ELR (cell line): Measurements from ENCODE around the gene GBE1.

Experiments
- DNase-seq: peaks from one replicate; pipeline ENCODE4 v3.0.0-alpha.2; 2015; ENCODE audit warnings: low read depth

The GBE1 gene

DNA sequence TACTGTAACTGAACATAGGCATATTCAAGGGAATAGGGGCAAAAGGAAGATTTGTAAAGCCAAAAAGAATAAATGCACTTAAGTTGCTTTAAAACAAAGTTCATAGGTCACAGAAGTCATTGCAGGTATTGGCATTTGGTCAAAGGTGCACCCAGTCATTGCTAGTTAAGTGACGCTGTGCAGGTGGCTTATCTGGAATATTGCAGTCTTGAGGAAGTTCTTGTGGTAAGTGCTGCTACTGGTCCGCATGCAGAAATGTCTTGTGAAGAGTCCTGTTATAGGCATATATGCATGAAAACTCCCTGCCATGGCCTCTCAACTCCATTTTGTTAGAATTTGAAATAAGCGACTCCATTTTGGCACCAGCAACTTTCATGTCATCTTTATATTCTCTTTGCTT lies 293.1 kb downstream of the GBE1 start:
- DNase-seq = no peak

DNA sequence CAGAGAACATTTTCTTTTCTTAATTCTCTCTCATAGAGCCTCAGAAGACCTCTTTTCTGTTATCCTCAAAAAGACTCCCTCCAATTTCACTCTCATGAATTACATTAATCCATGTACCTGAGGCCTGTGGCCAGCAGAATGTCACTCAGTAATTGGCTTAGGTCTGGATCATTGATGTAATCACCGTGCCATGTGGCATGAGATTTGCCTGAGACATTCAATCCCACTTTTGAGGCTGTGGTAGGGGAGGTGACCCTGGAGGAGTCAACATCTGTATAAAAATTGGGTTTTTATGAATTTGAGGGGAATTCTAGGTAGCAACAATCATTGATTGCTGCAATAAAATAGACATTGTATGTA lies 295.3 kb downstream of the GBE1 start:
- DNase-seq = no peak

DNA sequence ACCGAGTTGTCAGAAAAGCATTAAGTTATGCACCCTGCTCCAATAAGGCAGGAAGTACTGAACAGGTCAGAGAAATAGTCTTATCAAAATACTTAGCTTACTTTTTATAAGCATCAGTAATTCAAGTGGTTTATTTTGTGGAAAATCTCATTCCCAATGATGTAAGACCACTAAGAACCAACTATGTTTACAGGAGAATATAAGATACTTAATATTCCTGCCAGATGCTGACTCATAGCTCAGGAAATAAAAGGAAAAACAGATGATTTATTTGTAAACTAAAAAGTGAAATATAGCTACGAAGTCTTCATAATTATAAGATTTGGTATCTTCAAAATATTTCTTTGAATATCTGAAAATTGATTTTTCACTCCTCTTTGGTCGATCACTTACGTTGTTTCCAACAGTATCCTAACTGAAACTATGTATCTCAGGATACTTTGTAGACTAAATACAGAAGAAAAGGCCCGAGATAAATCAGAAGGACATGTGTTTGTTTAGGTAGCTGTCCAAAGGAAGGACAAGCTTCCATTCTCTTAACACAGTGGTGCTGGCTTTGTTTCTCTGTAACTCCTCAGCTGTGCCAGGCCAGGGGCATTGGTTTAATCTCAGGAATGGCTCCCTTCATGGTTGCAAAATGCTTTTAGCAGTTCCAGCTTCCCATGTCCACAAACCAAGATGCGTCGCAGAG lies 295.8 kb downstream of the GBE1 start:
- peak; percentile 6 for DNase-seq

DNA sequence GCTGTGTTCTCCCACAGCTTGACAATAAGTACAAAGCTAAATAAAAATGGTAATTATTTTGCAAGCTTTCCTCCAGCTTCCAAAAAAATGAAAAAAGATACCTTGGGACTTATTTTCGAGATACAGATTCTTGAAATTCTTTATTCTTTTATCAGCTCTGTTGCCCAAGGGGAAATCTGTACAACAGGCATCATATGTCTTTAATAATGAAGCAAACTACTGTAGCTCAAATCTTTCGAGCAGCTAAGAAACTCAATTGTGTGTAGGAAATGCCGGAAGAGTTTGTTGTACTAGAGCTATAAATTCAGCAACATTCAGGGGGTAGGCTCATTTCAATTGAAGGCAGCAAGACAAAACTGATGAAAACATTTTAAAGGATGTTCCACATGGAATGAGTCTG lies 297.7 kb downstream of the GBE1 start:
- DNase-seq = no peak

DNA sequence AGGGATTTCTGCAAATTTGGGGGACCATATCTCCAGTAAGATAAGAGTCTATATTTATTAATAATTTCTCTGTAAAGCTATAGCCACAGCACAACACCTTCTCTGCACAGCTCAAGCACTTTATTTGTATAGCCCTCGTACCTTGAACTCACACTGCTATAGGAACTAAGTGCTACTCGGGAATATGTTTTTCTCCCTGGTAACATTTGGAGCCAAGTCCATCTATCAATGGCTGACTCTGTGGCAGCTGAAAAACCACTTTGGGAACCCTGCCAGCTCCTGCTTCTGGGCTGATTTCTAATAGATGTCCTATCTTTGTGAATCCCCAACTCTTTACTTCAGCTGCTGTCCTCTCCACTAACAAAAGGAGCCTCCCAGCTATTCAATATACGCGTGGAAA lies 298.5 kb downstream of the GBE1 start:
- DNase-seq = no peak

DNA sequence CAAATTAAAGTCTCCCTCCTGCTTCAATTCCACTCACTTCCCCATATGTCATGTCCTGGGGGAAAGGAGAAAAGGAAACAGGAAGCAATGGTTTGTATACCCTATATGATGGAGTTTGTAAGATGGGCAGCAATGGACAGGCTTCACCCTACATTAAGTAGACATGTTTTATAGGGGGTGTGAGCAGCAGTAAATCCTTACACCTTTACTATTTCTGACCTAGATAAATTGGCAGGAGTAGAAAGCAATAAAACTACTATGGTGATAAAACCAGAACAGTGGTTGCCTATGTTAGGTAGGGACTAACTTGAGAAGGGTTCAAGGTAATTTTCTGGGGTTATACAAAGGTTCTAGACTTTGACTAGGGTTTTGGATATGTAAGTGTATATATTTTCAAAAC lies 301.7 kb downstream of the GBE1 start:
- DNase-seq = no peak

DNA sequence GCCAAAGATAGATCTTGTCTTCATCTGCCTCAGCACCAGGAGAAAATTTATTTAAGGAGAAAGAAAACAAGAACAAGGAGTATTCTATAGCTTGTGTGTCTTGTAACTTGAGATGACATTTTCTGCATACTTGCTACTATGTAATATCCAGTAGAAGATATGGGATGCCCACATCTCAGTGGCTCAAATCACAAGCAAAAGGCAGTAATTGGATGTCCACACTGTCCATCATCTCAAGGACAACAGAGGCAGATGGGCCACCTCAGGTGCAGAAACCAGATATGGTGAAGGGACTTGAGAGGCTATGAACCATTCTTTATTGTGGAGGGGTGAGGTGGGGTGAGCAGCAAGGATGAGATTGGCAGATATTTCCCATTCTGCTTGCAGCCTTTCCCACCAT lies 309.0 kb downstream of the GBE1 start:
- DNase-seq = no peak

DNA sequence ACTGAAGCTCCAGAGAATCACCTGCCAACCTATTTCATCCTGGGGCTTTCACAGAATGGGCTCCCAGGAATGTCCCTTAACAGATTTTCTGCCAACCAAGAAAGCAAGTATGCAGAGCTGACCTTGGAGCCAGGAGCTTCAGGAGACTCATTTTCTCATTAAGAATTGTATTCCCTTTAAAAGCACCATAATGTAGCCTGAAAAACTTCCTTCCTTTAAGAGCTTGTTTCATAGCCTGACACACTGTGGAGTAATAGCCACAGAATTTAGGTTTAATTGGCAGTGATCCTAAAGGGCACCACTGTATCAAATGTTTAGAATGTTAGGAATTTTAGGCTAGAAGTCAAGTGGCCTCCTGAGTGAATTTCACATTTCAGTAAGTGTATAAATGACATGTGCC lies 309.8 kb downstream of the GBE1 start:
- DNase-seq = peak; percentile 71

DNA sequence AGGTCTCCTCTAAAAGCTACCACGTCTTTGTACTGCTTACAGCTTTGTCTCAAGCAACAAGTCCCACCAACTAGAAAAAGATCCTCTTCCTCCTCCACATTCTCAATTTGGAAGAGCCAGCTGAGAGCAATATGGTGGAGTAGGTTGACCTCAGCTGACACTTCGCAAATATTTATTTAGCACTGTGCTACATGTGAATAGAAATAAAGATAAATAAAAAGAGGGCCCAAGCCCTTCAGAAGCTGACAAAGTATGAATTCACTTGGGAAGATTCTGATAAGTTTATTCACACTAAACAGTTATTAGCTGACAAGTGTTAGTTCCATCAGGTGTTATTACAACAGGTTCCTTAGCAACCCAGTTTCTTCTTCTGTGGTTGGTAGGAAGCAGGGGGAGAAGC lies 310.3 kb downstream of the GBE1 start:
- DNase-seq = no peak

DNA sequence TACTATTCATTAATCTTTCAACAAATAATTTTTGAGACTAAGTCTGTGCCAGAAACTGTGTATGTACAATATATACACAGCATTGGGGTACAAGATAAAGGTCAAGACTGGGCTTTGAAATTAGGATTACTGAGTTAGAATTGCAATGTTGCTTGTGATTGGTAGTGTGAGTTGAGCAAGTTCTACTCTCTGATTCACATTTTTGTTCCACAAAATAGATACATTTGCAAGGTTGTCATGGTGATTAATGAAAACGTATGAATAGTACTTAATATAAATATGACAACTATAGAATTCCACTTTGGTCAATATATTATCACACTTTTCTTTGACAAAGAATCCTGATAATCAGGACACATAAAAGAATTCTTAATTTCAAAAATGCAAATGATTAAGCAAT lies 314.6 kb downstream of the GBE1 start:
- no peak for DNase-seq

DNA sequence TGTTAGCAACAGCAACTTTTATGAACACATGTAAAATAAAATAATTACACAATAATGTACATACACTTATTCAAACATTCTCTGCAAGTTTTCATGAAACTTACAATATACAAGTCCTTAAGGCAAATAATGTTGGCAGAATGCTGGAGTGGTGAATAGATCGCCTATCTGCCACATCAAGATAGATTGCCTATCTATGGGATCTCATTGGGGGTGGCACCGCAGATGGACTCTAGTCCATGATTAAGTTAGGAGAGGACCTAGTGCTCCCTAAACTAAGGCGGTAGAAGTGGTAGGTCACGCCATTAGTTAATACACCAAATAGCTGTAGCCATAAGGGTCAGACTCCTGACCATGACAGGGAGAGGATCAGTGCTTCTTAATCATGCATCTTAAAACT lies 315.7 kb downstream of the GBE1 start:
- DNase-seq = no peak

DNA sequence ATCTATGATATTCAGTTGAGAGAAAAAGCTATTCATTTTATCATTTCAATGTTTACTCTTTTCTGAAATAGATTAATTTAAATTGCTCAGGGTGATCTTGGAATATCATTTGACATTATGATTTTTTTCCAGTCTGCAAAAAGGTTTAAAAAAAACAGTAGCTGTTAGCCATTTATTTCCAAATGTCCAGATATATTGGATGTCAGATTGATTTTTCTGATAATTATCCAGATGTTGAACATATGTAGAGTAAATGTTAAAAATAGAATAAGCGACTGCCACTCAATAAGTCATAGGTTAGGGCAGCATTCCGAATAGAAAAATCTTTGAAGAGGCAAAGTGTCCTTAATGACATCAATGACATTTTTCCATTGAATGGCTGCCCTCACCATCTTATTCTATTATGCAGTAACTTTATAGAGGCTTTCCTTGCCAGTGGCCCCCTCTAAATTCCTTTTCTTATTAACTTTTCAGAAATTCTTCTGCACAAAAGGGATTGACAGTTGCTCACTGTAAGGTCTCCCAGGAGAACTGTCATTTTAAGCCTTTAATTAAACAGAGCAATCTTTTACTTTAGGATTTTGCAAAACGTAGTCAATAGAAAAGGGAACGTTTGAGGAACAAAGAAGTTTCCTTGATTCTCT lies 316.5 kb downstream of the GBE1 start:
- DNase-seq = no peak

DNA sequence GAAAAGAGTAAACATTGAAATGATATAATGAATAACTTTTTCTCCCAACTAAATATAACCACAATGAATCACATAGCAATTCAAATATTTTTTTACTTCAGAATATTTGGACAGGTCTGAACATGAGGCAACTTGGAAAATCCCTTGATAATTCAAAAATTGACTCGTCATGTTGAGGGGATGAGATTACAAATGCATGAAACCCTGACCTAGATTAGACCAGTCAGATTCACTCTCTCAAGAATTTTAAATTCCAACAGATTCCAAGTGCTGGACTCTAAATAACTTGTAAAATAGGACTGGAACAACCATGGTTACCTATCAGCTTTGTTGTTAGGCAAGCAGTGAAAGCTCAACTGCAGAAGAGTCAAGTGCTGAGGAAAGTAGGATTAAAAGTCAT lies 317.5 kb downstream of the GBE1 start:
- peak; percentile 15 for DNase-seq

DNA sequence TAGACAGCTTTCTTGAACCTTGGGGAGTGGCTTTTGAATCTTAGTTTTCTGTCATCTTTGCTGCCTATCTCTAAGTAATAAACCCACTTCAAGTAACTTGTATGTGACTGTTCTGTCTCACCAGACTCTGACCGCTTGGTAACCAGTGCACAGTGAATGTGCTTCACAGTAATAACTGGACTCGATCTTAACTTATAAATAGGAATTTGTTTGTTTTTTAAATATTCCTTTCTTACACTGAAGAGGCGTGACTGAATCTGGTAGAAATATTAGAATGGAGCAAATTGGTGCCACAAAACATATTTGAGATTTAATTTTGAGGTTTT lies 318.0 kb downstream of the GBE1 start:
- no peak for DNase-seq

DNA sequence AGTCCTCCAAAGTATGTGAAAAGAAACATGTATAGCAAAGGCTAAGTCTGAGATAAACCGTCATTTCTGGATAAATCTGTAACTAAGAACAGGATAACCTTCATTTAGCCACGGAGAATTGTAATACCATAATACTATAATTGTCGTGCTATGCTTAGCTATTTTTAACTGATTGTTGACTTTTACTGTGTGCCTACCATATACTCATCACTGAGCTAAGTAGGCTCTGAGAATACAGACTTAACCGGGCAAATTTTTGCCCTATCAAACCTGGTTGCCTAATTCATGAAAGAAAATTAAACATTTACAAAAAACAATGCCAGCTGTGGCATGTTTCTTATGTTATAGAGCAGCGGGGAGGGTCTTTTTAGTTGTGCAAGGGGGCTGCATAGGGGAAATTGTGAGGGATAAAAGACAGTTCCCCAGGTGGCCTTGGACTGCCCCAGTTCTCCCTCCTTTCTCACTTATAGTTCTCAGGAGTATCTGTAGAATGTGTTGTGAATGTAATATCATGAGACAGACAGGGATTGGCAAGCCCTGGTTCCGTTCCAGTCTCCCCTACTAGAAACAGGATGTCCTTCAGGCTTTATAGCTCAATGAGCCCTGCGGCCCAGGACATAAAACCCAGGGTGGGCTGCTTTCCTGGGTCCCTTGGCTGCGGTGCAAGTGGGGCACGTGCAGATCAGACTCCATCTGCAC lies 318.5 kb downstream of the GBE1 start:
- no peak for DNase-seq

DNA sequence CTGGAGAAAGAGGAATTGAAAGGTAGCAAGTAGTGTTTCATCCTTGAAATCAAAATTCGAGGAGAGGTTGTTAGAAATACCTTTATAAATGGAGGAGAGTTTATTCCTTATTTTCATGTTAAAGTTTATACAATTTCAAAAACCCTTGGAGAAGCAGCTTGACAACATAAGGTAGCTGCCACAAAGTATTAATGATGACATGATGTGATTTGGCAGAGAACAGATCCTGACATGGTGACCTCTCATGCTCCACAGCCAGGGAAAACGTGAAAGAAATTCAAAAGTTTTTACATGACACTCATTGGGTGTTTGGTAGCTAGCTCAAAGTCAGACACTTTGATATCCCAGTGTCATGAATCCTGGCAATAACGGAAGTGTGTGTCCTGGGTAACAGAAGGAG lies 320.8 kb downstream of the GBE1 start:
- no peak for DNase-seq
